Keratinocyte (primary cell): ENCODE measurements around the gene AKR1C8. TPM values are rescaled to one million over a fixed set of nuclear protein-coding genes. Genes with fewer than 3 reads are reported as not detected.

Source experiments
- DNase-seq: peaks from one replicate; pipeline ENCODE4 v3.0.0-alpha.2; 2011; ENCODE audit warnings: low read depth, missing footprints, low spot score
- FAIRE-seq: peaks from 2 replicates; lab custom pipeline; 2011; peaks lifted over from hg19 to GRCh38; lab: Jason Lieb, UNC
- H2AFZ ChIP-seq: 2 replicates; pipeline ENCODE4 v1.6.0; 2012; ENCODE audit warnings: low read length, control low read depth, inconsistent platforms; ENCODE audit not compliant: control insufficient read depth
- H3K27ac ChIP-seq: 2 replicates; pipeline ENCODE4 v1.5.1; 2011; ENCODE audit warnings: low read length; ENCODE audit not compliant: control insufficient read depth, insufficient read depth
- H3K27me3 ChIP-seq: 3 replicates; pipeline ENCODE4 v1.6.0; 2011; ENCODE audit warnings: low read length; ENCODE audit not compliant: control insufficient read depth, insufficient read depth; ENCODE audit errors: extremely low read depth
- H3K36me3 ChIP-seq, 2 experiments: 2 replicates in 1 of 2; 3 replicates in 1 of 2; pipeline ENCODE4 v1.5.1; 2011; ENCODE audit warnings: low read length in 2 of 2, mild to moderate bottlenecking in 1 of 2; ENCODE audit not compliant: control insufficient read depth in 2 of 2, insufficient read depth in 2 of 2; ENCODE audit errors: extremely low read depth in 1 of 2
- H3K4me1 ChIP-seq: 3 replicates; pipeline ENCODE4 v1.5.1; 2011; ENCODE audit warnings: low read length; ENCODE audit not compliant: control insufficient read depth, insufficient read depth; ENCODE audit errors: extremely low read depth
- H3K4me2 ChIP-seq: 3 replicates; pipeline ENCODE4 v1.6.0; 2011; ENCODE audit warnings: low read depth, low read length; ENCODE audit not compliant: control insufficient read depth, insufficient read depth; ENCODE audit errors: extremely low read depth
- H3K4me3 ChIP-seq, 3 experiments: fragments of 200-600 bp in 1 of 3; sonication (generic) in 1 of 3; 2 replicates in 2 of 3; 3 replicates in 1 of 3; pipeline ENCODE4 v1.5.1; 2011 to 2016; ENCODE audit warnings: low read length in 3 of 3, mild to moderate bottlenecking in 3 of 3, control low read depth in 2 of 3, inconsistent platforms in 1 of 3, low read depth in 1 of 3, mixed read lengths in 1 of 3, mixed run types in 1 of 3, moderate library complexity in 1 of 3; ENCODE audit not compliant: control insufficient read depth in 2 of 3, insufficient read depth in 2 of 3; ENCODE audit errors: extremely low read depth in 1 of 3
- H3K79me2 ChIP-seq: 2 replicates; pipeline ENCODE4 v1.6.0; 2012; ENCODE audit warnings: low read length; ENCODE audit not compliant: control insufficient read depth, insufficient read depth
- H3K9ac ChIP-seq: 3 replicates; pipeline ENCODE4 v1.6.0; 2011; ENCODE audit warnings: low read length; ENCODE audit not compliant: control insufficient read depth, insufficient read depth; ENCODE audit errors: extremely low read depth
- H3K9me1 ChIP-seq: 3 replicates; pipeline ENCODE4 v1.6.0; 2011; ENCODE audit warnings: low read length; ENCODE audit not compliant: control insufficient read depth, insufficient read depth; ENCODE audit errors: extremely low read depth
- H3K9me3 ChIP-seq: 2 replicates; pipeline ENCODE4 v1.5.1; 2012; ENCODE audit warnings: low read depth, low read length; ENCODE audit not compliant: control insufficient read depth
- H4K20me1 ChIP-seq: 3 replicates; pipeline ENCODE4 v1.6.0; 2011; ENCODE audit warnings: low read length; ENCODE audit not compliant: control insufficient read depth, insufficient read depth; ENCODE audit errors: extremely low read depth
- EZH2 ChIP-seq: IDR thresholded peaks from one replicate; pipeline ENCODE4 v1.6.1; 2012; ENCODE audit warnings: inconsistent platforms, mild to moderate bottlenecking, low read length, moderate library complexity
- dilution Hi-C: fragments of 300-500 bp; cut with MboI; formaldehyde crosslinking; loops from one replicate; pipeline ENCODE4 v1.7.0; 2020; ENCODE audit warnings: low sequenced_read_pairs; ENCODE audit not compliant: extremely low pct_ligation_motif_present
- polyA plus RNA-seq, 5 experiments: library from polyadenylated mRNA; depleted of rRNA in 3 of 5; stranded (reverse) in 3 of 5; stranded (forward) in 1 of 5; unstranded in 1 of 5; fragments of >200 nt; gene quantifications; 1 replicate in 1 of 5; 2 replicates in 3 of 5; 3 replicates in 1 of 5; pipeline versions ENCODE4 v1.2.1 to v1.2.3, GENCODE V29; 2011 to 2012; ENCODE audit warnings: missing spikeins in 2 of 5, low read depth in 1 of 5, low replicate concordance in 1 of 5
- TF ChIP-seq, protein P1 (sequence below), 3 experiments: IDR thresholded peaks in 1 of 3; conservative IDR thresholded peaks in 1 of 3; optimal IDR thresholded peaks in 1 of 3; 2 replicates in 2 of 3; 3 replicates in 1 of 3; pipeline versions ENCODE3 to v1.5.1; 2011; ENCODE audit warnings: low read length in 3 of 3, mild to moderate bottlenecking in 3 of 3, moderate library complexity in 2 of 3, control low read depth in 1 of 3, inconsistent platforms in 1 of 3; ENCODE audit not compliant: insufficient read depth in 2 of 3; ENCODE audit errors: extremely low read depth in 1 of 3

AKR1C8 gene
- polyA plus RNA-seq, 1 donor (not counting 4 experiments of a cell fraction or from before 2014, with no cell fraction given), result not detected

DNA sequence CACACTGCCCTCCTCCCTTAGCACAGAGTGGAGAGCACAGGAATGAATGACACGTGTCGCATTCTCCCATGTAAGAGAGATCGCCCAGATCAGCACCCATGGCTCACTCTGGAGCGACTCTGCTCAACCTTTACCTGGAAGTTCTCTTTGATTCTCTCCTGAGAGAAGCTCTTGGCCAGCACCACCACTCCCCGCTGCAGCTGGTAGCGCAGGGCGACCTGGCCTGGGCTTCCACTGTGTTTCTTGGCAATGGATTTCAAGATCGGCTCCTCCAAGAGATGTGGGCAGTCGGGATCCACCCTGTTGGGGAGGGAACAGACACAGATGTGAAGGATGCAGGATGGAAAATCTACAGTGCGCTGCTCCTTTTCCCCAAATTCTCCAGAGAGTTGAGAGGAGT, 27.4 kb downstream of the AKR1C8 start:
- dilution Hi-C loops, result no loop called here
- no peak overlapping the region for H3K4me2 ChIP-seq
- H3K9me3 ChIP-seq, result no peaks in the 10 kb centered on the region
- H3K27me3 ChIP-seq, result peaks cover 5% of the 10 kb centered on the region
- H4K20me1 ChIP-seq, result no peaks in the 10 kb centered on the region
- no peak overlapping the region for H3K9ac ChIP-seq
- no peaks in the 10 kb centered on the region for H3K36me3 ChIP-seq
- no peaks in the 10 kb centered on the region for H3K79me2 ChIP-seq
- no peaks in the 10 kb centered on the region for H3K4me1 ChIP-seq
- H3K4me3 ChIP-seq, result no peak overlapping the region
- H3K27ac ChIP-seq, result no peak overlapping the region
- TF ChIP-seq, protein P1, sequence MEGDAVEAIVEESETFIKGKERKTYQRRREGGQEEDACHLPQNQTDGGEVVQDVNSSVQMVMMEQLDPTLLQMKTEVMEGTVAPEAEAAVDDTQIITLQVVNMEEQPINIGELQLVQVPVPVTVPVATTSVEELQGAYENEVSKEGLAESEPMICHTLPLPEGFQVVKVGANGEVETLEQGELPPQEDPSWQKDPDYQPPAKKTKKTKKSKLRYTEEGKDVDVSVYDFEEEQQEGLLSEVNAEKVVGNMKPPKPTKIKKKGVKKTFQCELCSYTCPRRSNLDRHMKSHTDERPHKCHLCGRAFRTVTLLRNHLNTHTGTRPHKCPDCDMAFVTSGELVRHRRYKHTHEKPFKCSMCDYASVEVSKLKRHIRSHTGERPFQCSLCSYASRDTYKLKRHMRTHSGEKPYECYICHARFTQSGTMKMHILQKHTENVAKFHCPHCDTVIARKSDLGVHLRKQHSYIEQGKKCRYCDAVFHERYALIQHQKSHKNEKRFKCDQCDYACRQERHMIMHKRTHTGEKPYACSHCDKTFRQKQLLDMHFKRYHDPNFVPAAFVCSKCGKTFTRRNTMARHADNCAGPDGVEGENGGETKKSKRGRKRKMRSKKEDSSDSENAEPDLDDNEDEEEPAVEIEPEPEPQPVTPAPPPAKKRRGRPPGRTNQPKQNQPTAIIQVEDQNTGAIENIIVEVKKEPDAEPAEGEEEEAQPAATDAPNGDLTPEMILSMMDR (optimal IDR thresholded peaks at IDR 0.05 in 1 of 3, IDR thresholded peaks at IDR 0.05 in 1 of 3, conservative IDR thresholded peaks at IDR 0.05 in 1 of 3; ENCODE audit: extremely low read depth in 1 of 3, insufficient read depth in 2 of 3, low read length in 3 of 3), result no peak
- TF ChIP-seq EZH2, result no peak
- H2AFZ ChIP-seq, result no peak overlapping the region
- no peak for FAIRE-seq
- no peaks in the 10 kb centered on the region for H3K9me1 ChIP-seq
- no peak for DNase-seq

DNA sequence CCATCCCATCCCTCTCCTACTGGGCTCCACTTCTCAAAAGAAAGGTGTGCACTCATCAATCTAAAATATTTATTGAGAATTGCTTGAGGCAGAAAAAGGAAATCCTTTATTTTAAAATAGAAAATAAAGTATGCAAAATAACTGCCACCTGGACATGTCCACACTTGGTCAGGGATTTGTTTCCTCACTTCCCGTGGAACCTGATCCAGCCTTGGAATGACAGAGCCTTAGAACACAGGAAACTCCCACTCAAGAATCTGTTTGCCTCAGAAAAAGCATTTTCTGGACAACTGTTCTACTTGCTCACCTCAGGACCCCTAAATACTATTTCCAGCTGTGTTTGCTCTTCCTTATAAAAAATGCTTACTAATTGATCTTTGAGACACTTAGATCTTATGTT, 29.0 kb downstream of the AKR1C8 start:
- Histone ChIP-seq H3K9me1 (no peaks in the 10 kb centered on the region), H3K27me3 (peaks cover 5% of the 10 kb centered on the region), H4K20me1 (no peaks in the 10 kb centered on the region), H3K4me3 (no peak overlapping the region), H2AFZ (no peak overlapping the region), H3K9ac (no peak overlapping the region), H3K27ac (no peak overlapping the region), H3K4me1 (no peaks in the 10 kb centered on the region), H3K4me2 (no peak overlapping the region), H3K79me2 (no peaks in the 10 kb centered on the region), H3K9me3 (no peaks in the 10 kb centered on the region), H3K36me3 (no peaks in the 10 kb centered on the region)
- dilution Hi-C loops, result no loop called here
- TF ChIP-seq, protein P1 (optimal IDR thresholded peaks at IDR 0.05 in 1 of 3, IDR thresholded peaks at IDR 0.05 in 1 of 3, conservative IDR thresholded peaks at IDR 0.05 in 1 of 3; ENCODE audit: extremely low read depth in 1 of 3, insufficient read depth in 2 of 3, low read length in 3 of 3), result no peak
- TF ChIP-seq EZH2, result no peak
- no peak for DNase-seq
- FAIRE-seq, result no peak
